LNCAP (cell line): Measurements from ENCODE around the gene TREML1.

ENCODE experiments used
- CTCF ChIP-seq: fragments of 450-650 bp; IDR thresholded peaks from 2 replicates; pipeline ENCODE4 v1.5.1; 2017; ENCODE audit warnings: mild to moderate bottlenecking

TREML1 gene

DNA sequence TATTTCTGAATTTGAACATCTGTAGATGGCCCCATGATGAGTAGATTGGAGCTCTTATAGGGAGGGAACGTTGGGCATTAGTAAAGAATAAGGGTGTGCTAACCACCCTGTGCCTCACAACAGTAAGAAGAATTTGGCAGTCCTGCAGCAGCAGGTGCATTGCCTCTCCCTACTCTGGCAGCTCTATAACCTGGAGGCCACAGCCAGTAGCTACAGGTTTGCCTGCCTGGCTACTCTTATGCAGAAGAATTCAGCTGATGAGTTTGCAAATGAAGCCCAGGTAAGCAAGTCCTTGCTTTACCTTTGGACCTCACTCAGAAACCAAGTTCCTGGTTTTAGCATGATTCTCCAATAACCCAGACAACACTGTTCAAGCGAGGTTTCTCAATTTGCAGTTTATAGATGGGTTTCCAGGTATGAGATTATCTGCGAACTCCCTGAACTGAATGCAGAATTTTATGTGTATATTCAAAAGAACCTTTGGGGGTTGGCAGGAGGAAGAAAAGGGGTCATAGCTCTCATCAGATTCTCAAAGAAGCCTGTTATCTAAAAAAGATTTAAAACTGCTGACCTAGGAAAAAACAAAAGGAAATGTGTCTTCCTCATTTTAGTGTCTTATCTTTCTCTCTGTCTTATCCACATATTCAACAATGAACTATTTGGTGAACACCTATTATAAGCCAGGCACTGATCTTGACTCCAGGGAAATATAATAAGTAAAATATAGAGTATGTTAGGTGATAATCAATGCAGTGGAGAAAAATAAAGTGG is 18.9 kb downstream of the TREML1 start:
- no peak for TF ChIP-seq CTCF

- no peak for TF ChIP-seq CTCF
These were observed 21.9 kb downstream of the TREML1 start for GRCh38 chr6:41132254-41132653.

- TF ChIP-seq CTCF, result no peak
These were observed 28.9 kb downstream of the TREML1 start for GRCh38 chr6:41125282-41125681.

GRCh38 chr6:41122918-41123317 is 31.2 kb downstream of the TREML1 start:
- no peak for TF ChIP-seq CTCF

DNA sequence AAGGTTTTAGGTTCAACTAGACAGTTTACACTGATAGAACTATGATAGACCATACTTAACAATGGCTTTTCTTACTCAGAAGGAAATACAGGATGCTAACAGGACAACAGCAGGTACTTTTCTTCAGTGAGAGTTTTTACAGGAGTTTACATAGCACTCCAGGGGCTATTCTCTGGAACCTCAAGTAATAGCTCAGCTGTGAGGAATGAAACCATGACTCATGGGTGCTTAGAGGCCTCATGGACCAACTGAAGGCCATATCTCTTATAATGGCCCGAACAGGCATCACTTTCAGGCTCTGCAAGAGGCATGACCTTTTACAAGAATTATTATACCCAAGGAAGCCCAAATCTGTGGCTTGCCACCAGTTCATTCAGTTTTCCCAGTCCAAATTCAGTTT is 31.8 kb downstream of the TREML1 start:
- no peak for TF ChIP-seq CTCF

- no peak for TF ChIP-seq CTCF
These were observed 34.1 kb downstream of the TREML1 start for GRCh38 chr6:41120058-41120457.

GRCh38 chr6:41119508-41119907 is 34.6 kb downstream of the TREML1 start:
- TF ChIP-seq CTCF, result no peak

- TF ChIP-seq CTCF, result no peak
These were observed 43.1 kb downstream of the TREML1 start for GRCh38 chr6:41111017-41111416.
